GM18951 (cell line): ENCODE results near the gene FCF1.

Source experiments
- POLR2A ChIP-seq: IDR thresholded peaks from 4 replicates; pipeline ENCODE4 v1.6.1; 2011; ENCODE audit warnings: mild to moderate bottlenecking; ENCODE audit not compliant: insufficient read length, insufficient read depth; ENCODE audit errors: extremely low read depth
- in situ Hi-C: fragments of 300-500 bp; cut with MboI; formaldehyde crosslinking; loops from one replicate; pipeline ENCODE4 v1.12.0; 2022; ENCODE audit warnings: low sequenced_read_pairs, mixed read lengths, inconsistent platforms; ENCODE audit not compliant: unreplicated experiment

Gene FCF1

GRCh38 chr14:74685056-74685455, 27.9 kb upstream of the FCF1 start:
- no peak for TF ChIP-seq POLR2A
- in situ Hi-C loops: no loop called here

DNA sequence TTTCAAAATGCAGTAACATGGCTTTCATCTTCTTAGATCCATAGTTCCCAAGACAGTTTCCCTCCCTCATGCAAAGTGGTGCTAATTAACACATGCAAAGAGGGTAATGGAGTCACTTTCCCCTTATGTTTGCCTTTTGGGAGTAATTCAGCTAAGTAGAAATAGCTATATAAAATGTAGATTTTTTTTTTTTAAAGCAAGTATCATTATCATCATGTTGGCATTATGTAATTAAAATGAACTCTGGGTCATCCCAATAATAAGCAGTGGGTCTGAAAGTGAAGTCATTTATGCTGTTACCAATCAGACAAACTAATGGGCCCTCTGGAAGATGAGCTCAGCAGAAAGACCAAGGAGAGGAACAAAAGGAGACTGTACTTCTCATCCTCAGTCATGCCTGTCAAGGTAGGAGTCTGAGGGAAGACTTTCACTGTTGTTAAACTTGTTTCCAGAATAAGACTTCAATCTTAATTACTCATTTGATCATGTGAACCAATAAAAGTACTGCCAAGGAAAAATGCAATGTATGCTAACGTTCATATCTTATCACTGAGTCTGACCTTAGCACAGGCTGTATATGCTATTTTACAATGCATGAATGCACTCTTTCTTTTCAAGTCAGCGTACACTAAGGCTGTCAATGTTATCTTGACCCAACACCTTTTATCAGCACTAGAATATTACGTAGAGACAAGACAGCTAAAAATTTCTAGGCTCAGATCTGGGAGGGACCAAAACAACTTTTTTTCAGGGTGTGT, 26.8 kb upstream of the FCF1 start:
- in situ Hi-C loops: no loop called here
- TF ChIP-seq POLR2A: no peak

DNA sequence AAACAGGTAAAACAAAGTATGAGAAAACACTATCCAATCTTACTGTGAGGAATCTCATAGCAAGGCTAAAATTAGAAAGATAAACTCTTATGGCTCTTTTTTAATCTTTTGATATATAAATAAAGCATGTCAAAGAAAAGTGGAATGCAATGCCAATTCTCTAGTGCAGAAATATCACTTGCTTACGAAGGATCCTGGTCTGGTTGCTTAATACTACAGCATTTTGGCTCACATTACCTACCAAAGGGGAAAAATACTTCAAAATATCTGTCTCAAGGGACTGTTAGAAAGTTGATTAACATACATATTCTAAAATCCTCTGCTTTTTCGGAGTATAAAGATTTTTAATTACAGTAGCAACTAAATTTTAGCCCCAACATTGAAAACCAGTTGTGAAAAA, 21.5 kb upstream of the FCF1 start:
- TF ChIP-seq POLR2A: no peak
- in situ Hi-C loops: no loop called here

DNA sequence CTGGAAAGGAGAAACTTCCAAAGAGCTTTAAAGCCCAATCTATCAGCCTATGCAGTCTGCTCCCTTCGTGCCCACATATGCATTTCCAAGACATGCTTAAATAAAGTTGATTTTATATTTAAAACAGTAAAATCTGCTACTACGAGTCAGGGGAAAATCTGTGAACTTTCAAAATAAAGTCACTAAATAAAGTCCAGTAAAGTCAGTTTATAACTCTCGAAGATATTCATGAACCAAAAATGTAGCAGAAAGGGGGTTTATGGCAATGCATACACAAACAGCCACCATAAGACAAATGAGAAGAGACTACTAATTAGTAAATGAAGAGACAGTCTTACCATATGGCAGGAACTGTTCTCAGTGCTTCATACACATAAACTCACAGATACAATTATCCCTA, 19.8 kb upstream of the FCF1 start:
- TF ChIP-seq POLR2A: no peak
- in situ Hi-C loops: no loop called here

DNA sequence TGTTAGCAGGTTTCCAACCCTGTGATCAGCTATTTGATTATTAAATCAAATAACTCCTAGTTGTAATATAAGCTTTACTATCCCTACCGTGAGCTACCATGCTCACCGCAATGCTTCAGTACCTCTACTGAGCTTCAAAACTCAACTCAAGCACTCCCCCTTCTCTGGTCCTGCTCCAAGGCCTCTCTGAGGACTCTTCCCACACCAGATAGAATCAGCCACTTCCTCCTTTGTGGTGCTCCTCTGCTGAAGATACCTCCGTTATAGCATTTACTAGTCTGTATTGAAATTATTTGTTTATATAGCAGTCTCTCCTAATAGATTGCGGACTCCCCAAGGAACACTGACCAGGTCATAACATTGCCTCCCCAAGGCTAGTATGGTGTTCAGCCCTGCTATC, 17.5 kb upstream of the FCF1 start:
- in situ Hi-C loops: no loop called here
- no peak for TF ChIP-seq POLR2A

DNA sequence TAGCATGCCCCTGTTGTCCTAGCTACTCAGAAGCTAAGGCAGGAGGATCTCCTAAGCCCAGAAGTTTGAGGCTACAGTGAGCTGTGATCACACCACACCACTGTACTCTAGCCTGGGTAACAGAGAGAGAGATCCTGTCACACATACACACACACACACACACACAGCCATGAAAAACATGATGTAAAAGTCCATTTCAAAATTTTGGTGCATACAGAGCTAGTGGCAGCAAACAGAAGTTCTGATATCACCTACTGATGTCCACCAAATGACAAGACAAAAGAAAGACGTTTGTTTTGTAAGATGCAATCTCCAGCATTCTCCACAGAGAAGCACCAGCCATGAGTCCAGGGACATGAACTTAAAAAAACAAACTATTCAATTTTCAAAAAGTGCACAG, 15.9 kb upstream of the FCF1 start:
- TF ChIP-seq POLR2A: no peak
- in situ Hi-C loops: no loop called here

GRCh38 chr14:74697543-74697942, 15.4 kb upstream of the FCF1 start:
- TF ChIP-seq POLR2A: no peak
- in situ Hi-C loops: no loop called here

DNA sequence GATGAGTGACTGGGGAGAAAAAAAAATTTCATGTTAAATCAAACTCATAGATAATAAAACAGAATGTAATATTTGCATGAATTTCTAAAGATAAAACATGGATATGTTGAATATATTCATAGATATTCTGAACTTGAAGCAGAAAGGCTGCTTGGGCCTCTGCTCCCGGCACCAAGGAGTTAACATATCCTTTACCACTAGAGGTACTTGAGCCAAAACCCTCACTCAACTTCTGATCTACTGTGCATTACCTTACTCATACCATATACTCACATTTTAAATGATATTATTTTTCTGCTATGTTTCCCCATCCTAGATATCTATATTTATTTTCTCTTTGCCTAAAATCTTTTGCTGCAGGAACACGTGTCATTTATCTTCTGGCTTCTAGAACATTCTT, 15.0 kb upstream of the FCF1 start:
- no peak for TF ChIP-seq POLR2A
- in situ Hi-C loops: no loop called here

DNA sequence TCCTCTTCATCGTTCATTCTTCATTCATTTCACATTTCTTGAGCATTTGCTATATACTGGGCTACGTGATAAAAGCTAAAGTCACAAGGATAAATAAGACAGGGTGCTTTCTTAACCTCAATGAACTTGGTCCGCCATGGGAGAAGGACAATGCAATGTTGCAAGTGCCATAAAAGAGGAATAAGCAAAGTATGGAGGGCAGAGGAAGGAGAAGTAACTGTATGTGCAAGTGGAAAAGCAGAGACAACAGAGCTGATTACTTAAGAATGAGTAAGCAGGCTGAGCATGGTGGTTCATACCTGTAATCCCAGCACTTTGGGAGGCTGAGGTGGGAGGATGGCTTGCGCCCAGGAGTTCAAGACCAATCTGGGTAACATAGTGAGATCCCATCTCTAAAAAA, 14.5 kb upstream of the FCF1 start:
- TF ChIP-seq POLR2A: no peak
- in situ Hi-C loops: no loop called here

DNA sequence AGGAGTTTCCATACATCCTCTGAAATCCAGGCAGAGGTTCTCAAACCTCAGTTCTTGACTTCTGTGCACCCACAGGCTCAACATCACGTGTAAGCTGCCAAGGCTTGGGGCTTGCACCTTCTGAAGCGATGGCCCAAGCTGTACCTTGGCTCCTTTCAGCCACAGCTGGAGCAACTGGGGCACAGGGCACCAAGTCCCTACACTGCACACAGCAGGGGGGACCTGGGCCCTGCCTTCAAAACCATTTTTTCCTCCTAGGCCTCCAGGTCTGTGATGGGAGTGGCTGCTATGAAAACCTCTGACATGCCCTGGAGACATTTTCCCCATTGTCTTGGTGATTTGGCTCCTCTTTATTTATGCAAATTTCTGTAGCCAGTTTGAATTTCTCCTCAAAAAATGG, 10.7 kb upstream of the FCF1 start:
- in situ Hi-C loops: no loop called here
- no peak for TF ChIP-seq POLR2A

GRCh38 chr14:74703043-74703442, 9.9 kb upstream of the FCF1 start:
- in situ Hi-C loops: no loop called here
- TF ChIP-seq POLR2A: no peak

DNA sequence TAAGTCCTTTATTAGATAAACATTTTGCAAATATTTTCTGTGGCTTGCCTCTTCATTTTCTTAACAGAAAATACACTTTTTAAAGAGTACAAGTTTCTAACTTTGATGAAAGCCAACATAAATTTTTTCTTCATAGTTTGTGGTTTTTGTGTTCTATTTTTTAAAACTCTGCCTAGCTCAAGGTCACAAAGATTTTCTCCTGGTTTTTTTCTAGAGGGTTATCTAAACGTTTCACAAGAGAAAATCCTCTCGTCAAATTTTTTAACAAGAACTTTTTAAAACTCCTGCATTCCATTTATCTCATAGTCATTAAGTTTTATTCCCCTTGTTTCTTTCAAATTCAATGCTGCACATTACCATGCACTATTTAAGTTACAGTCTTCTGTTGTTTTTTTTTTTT, 8.3 kb upstream of the FCF1 start:
- no peak for TF ChIP-seq POLR2A

GRCh38 chr14:74705613-74706500, 7.1 kb upstream of the FCF1 start:
- TF ChIP-seq POLR2A: no peak
- in situ Hi-C loops: no loop called here

More for the DNA sequence above, 8.3 kb upstream of the FCF1 start:
- in situ Hi-C loops: no loop called here

GRCh38 chr14:74710480-74710879, 2.5 kb upstream of the FCF1 start:
- no peak for TF ChIP-seq POLR2A
- in situ Hi-C loops: no loop called here

- no peak for TF ChIP-seq POLR2A
- in situ Hi-C loops: no loop called here
Measured at GRCh38 chr14:74711651-74712050, 1.3 kb upstream of the FCF1 start.

- in situ Hi-C loops: no loop called here
Measured at GRCh38 chr14:74713395-74713735, 421 bp downstream of the FCF1 start.

More at GRCh38 chr14:74713395-74713735, 421 bp downstream of the FCF1 start:
- no peak for TF ChIP-seq POLR2A
